ENCODE data around the gene DNAJB11.
A peak's percentile ranks its signal among the peaks of the same experiment; 100 is the strongest.
"Not testable (repeated sequence)": the region's sequence is repeated elsewhere in the genome, so short reads cannot be mapped to it uniquely, and the experiment has no call there.

DNAJB11 gene

DNA sequence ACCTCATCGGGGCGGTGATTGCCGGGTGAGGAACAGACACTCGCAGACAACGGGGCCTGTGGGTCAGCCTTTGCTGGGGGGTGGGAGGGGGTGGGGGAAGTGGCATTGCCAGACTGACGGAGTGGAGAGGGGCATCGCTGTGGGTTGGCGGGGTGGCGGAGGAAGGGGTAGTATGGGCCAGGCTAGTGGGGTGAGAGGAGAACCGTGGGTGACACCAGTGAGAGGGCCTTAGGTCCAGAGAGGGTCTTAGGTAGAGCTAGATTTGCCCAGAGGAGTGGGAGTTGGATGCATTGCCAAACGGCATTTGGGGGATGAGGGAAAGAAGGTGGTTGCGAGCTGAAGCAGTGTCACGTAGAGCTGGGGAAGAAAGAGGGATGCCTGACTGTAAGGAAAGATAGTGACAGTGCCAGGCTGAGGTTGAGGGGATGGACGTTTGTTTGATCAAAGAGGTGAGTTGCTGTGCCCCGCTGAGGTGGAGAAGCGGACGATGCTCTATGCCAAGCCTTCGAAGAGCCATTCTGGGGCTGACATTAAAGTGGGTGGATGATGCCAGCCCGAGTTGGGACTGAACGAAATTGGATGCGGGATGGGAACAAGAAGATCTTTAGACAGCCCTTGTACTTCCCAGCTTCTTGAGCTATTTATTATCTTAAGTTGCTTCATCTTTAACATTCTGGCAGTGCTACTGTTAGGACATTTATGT lies 572 bp downstream of the DNAJB11 start:
- no peak for DNase-seq (ENCODE audit: low read depth)
- peak overlapping the region; percentile 97 for H3K4me3 ChIP-seq (ENCODE audit: control insufficient read depth, low read depth, low read length)
- TF ChIP-seq, protein P1, sequence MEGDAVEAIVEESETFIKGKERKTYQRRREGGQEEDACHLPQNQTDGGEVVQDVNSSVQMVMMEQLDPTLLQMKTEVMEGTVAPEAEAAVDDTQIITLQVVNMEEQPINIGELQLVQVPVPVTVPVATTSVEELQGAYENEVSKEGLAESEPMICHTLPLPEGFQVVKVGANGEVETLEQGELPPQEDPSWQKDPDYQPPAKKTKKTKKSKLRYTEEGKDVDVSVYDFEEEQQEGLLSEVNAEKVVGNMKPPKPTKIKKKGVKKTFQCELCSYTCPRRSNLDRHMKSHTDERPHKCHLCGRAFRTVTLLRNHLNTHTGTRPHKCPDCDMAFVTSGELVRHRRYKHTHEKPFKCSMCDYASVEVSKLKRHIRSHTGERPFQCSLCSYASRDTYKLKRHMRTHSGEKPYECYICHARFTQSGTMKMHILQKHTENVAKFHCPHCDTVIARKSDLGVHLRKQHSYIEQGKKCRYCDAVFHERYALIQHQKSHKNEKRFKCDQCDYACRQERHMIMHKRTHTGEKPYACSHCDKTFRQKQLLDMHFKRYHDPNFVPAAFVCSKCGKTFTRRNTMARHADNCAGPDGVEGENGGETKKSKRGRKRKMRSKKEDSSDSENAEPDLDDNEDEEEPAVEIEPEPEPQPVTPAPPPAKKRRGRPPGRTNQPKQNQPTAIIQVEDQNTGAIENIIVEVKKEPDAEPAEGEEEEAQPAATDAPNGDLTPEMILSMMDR (IDR thresholded peaks at IDR 0.05; ENCODE audit: control insufficient read depth, insufficient read depth, low read depth, low read length, missing control alignments) = no peak

DNA sequence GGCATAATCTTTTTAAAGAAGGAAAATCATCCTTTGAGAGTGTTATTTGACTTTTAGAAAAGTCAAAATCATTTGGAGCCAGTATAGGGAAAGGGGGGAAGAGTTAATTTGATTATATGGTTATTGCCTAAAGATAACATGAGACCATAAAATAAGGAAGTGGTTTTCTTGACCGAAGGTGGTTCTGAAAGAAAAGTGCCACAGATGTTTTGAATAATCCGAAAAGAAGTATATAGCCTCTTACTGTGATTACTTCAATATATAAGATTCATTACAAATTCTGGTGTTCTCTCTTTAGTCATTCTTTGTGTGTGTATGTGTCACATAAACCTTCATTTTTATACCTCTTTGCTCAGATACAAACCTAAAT lies 1.1 kb downstream of the DNAJB11 start:
- no peak for DNase-seq (ENCODE audit: low read depth)
- H3K4me3 ChIP-seq (ENCODE audit: control insufficient read depth, low read depth, low read length) = peak overlapping the region; percentile 97; the same call in 1 of the 2 replicates
- TF ChIP-seq, protein P1 (IDR thresholded peaks at IDR 0.05; ENCODE audit: control insufficient read depth, insufficient read depth, low read depth, low read length, missing control alignments) = no peak

DNA sequence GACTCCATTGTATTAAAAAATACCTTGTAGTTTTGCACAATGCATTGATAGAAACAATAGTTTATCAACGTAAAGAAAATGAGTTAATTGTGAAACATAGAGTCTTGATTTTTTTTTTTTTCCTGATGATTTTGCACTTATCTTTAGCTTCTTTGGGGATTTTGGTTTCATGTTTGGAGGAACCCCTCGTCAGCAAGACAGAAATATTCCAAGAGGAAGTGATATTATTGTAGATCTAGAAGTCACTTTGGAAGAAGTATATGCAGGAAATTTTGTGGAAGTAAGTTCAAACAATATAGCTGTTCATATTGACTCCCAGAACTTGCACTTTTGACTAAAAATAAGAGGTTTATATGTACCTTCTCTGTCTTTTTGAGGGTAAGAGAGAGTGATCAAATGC lies 7.0 kb downstream of the DNAJB11 start:
- TF ChIP-seq, protein P1 (IDR thresholded peaks at IDR 0.05; ENCODE audit: control insufficient read depth, insufficient read depth, low read depth, low read length, missing control alignments) = no peak

DNA sequence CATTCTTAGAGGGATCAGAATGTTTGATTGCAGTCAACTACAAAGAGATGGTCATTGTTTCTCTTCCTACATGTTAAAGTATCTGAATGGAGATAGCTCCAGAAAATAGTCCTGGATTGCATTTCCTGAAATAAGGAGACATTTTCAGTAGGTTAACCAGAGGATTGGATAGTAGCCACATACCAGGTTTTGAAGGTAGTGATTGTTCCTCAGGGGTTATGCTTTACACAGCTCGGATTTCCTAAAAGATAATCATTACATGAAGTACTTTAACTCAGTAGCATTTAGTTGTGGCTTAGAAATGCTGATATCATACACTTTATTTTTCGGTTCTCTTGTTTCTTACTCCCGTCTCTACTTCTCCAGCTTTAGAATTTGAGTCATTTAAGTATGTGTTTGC lies 10.3 kb downstream of the DNAJB11 start:
- TF ChIP-seq, protein P1 (IDR thresholded peaks at IDR 0.05; ENCODE audit: control insufficient read depth, insufficient read depth, low read depth, low read length, missing control alignments) = no peak
- no peak for DNase-seq (ENCODE audit: low read depth)
- H3K4me3 ChIP-seq (ENCODE audit: control insufficient read depth, low read depth, low read length) = no peak overlapping the region

More for the DNA sequence above, 7.0 kb downstream of the DNAJB11 start:
- no peak overlapping the region for H3K4me3 ChIP-seq (ENCODE audit: control insufficient read depth, low read depth, low read length)
- no peak for DNase-seq (ENCODE audit: low read depth)

DNA sequence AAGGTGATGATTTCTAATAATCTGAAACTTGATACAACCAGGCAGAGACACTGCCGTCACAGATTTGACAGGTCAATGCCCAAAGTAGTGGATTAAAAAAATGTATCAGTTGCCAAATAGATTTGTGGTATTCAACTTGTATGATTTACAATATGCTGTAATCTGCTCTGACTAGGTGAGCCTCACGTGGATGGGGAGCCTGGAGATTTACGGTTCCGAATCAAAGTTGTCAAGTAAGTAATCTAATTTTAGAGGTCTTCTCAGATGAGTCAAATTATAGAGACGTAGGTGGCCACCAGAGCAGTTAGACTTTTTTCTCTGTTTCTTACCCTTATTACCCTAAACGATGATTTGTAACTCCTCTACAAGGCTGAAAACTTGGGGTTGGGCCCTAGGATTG lies 12.0 kb downstream of the DNAJB11 start:
- TF ChIP-seq, protein P1 (IDR thresholded peaks at IDR 0.05; ENCODE audit: control insufficient read depth, insufficient read depth, low read depth, low read length, missing control alignments) = no peak
- no peak for DNase-seq (ENCODE audit: low read depth)
- H3K4me3 ChIP-seq (ENCODE audit: control insufficient read depth, low read depth, low read length) = no peak overlapping the region

DNA sequence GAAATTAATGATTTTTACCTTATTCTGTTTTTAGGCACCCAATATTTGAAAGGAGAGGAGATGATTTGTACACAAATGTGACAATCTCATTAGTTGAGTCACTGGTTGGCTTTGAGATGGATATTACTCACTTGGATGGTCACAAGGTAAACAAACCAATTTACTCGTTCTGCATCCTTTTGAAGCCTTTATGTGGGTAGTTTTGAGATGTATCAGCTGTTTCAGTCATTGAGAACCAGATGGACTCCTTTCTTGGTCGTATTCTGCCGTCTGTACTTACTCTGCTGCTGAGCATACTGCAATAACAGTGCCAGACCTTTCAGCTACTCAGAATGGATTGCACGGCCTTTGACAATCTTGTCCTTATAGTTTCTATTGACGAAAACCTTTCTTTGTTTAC lies 13.3 kb downstream of the DNAJB11 start:
- no peak overlapping the region for H3K4me3 ChIP-seq (ENCODE audit: control insufficient read depth, low read depth, low read length)
- no peak for DNase-seq (ENCODE audit: low read depth)
- TF ChIP-seq, protein P1 (IDR thresholded peaks at IDR 0.05; ENCODE audit: control insufficient read depth, insufficient read depth, low read depth, low read length, missing control alignments) = no peak

DNA sequence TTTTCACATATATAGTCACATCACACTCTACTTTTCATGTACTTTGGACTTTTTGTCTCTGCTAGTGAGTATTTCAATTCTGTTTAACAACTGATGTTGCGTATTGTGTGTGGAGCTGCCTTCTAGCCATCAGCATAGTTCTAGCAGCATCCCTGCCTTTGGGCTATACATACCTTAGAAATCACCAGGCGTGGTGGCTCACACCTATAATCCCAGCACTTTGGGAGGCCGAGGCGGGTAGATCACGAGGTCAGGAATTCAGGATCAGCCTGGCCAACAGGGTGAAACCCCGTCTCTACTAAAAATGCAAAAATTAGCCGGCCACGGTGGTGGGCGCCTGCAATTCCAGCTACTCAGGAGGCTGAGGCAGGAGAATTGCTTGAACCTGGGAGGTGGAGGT lies 15.7 kb downstream of the DNAJB11 start:
- not testable (repeated sequence) for H3K4me3 ChIP-seq (ENCODE audit: control insufficient read depth, low read depth, low read length); DNase-seq (ENCODE audit: low read depth)
